Adrenal gland (tissue), 12 donors: Measurements from ENCODE around the gene OBP2B. TPM values are rescaled to one million over a fixed set of nuclear protein-coding genes. Genes with fewer than 3 reads are reported as not detected.
"Not testable (repeated sequence)": the region's sequence is repeated elsewhere in the genome, so short reads cannot be mapped to it uniquely, and the experiment has no call there.

Source experiments
- DNase-seq, 7 donors: peaks; one replicate each; pipeline ENCODE4 v3.0.0-alpha.2; 2019 to 2020
- H3K27ac ChIP-seq, 5 donors: fragments of 200-600 bp; sonication (generic) in 4 of 5; 1 replicate in 3 of 5; 2 replicates in 2 of 5; pipeline versions ENCODE4 v1.5.1 to v1.8.0; 2016 to 2020; ENCODE audit warnings: mild to moderate bottlenecking in 1 of 5
- H3K27me3 ChIP-seq: fragments of 200-600 bp; 2 replicates; pipeline ENCODE4 v1.8.0; 2021
- H3K36me3 ChIP-seq, 2 donors: fragments of 200-600 bp; replicated peaks in 1 of 2; 1 replicate in 1 of 2; 2 replicates in 1 of 2; pipeline versions ENCODE4 v1.5.1 to v1.8.0; 2018 to 2022
- H3K4me1 ChIP-seq, 2 donors: fragments of 200-600 bp; replicated peaks in 1 of 2; 1 replicate in 1 of 2; 2 replicates in 1 of 2; pipeline versions ENCODE4 v1.5.1 to v1.8.0; 2018 to 2021
- H3K4me3 ChIP-seq, 4 donors: fragments of 200-600 bp; sonication (generic) in 3 of 4; one replicate each; pipeline ENCODE4 v1.5.1; 2016 to 2018
- H3K9me3 ChIP-seq, 3 donors: fragments of 200-600 bp; sonication (generic) in 1 of 3; replicated peaks in 1 of 3; 1 replicate in 2 of 3; 2 replicates in 1 of 3; pipeline versions ENCODE4 v1.5.1 to v1.8.0; 2016 to 2021
- POLR2A ChIP-seq, 2 donors: fragments of 450-650 bp; IDR thresholded peaks; one replicate each; pipeline ENCODE4 v1.6.1; 2017; ENCODE audit warnings: antibody characterized with exemption in 2 of 2, mild to moderate bottlenecking in 2 of 2, moderate library complexity in 1 of 2
- WGBS, 4 donors: extraction: QIAGEN DNeasy Blood & Tissue Kit in 2 of 4; methylation state at CpG; one replicate each; pipeline versions ENCODE4 v1.1.5 to v1.1.7; 2013 to 2017; 5-methylcytosine and 5-hydroxymethylcytosine counted together
- intact Hi-C, 2 donors: fragments of 100-400 bp; cut with DNase I; formaldehyde crosslinking; loops; one replicate each; pipeline versions ENCODE4 v1.14.1 to v1.15.0; 2022 to 2023
- polyA plus RNA-seq, 3 donors: library from polyadenylated mRNA; stranded (reverse); fragments of 200-250 nt in 2 of 3; fragments of 350-450 nt in 1 of 3; fragmentation: Illumina TruSeq in 1 of 3; extraction: RNeasy Lipid Tissue Mini Kit (QIAGEN cat#74804) in 1 of 3; gene quantifications; one replicate each; pipeline ENCODE4 v1.2.3, GENCODE V29; 2013 to 2014
- total RNA-seq, 9 donors: library from RNA; depleted of rRNA in 4 of 9; stranded (reverse); fragments of >200 nt in 4 of 9; fragments of 120-200 nt in 1 of 9; fragmentation: NEBNext Ultra II Directional in 1 of 9; extraction: Animal tissue kit (Norgen Biotek cat#: 25700) in 1 of 9; gene quantifications; one replicate each; pipeline versions ENCODE4 v1.1.0 to v1.2.4, GENCODE V29; 2013 to 2023
- TF ChIP-seq, protein P1 (sequence below), 6 experiments: fragments of 450-650 bp in 4 of 6; fragments of 200-600 bp in 2 of 6; sonication (generic) in 1 of 6; IDR thresholded peaks; 1 replicate in 5 of 6; 2 replicates in 1 of 6; pipeline versions ENCODE4 v1.5.1 to v1.8.0; 2016 to 2021; ENCODE audit warnings: antibody characterized with exemption in 6 of 6, mild to moderate bottlenecking in 2 of 6, moderate library complexity in 1 of 6
- donor health status: healthy with polysubstance abuse.
- donor health status: Bipolar disorder and iron deficiency.
- donor health status: DM: yes; HTN: yes; CAD: no.
- donor health status: DM: no; HTN: no; CAD: no.
- donor health status: DM: no; HTN: no; CAD: no.
- donor health status: DM: yes; HTN: yes; CAD: no.

The OBP2B gene
- total and polyA plus RNA-seq, 12 donors, result 0.11 to 0.32 TPM; not detected in 10

DNA sequence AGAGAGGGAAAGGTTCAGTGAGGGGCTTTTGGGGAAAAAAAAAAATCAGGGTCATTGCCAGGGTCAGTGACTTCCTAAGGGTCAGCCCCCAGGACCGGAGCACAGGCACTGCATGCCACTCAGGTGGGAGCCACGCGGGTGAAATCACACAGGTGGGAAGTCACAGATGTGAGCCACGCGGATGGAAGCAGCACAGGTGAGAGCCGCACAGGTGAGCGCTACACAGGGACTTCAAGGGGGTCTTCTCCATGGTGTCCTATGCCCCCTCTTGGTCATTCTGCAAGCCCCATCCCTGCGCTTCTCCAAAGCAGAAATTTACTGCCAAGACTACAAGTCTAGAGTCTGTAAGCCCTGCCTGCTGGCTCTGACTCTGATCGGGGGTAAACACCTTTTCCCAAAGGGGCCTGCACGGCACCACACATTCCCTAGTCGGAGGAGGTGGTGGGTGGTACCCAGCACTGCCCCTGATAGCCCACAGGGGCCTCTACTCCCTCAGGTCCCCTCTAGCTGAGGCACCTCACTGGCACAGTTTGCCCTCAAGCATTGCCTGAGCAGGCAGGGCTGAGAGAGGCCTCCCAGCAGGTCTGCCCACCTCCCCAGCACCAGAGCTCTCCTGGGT, 18.3 kb upstream of the OBP2B start:
- Histone ChIP-seq H3K27ac (no peak overlapping the region), H3K27me3 (no peaks in the 10 kb centered on the region), H3K36me3 (no peaks in the 10 kb centered on the region), H3K9me3 (no peaks in the 10 kb centered on the region), H3K4me1 (no peaks in the 10 kb centered on the region), H3K4me3 (no peak overlapping the region)
- no peak for TF ChIP-seq POLR2A (IDR thresholded peaks at IDR 0.05)
- TF ChIP-seq, protein P1, sequence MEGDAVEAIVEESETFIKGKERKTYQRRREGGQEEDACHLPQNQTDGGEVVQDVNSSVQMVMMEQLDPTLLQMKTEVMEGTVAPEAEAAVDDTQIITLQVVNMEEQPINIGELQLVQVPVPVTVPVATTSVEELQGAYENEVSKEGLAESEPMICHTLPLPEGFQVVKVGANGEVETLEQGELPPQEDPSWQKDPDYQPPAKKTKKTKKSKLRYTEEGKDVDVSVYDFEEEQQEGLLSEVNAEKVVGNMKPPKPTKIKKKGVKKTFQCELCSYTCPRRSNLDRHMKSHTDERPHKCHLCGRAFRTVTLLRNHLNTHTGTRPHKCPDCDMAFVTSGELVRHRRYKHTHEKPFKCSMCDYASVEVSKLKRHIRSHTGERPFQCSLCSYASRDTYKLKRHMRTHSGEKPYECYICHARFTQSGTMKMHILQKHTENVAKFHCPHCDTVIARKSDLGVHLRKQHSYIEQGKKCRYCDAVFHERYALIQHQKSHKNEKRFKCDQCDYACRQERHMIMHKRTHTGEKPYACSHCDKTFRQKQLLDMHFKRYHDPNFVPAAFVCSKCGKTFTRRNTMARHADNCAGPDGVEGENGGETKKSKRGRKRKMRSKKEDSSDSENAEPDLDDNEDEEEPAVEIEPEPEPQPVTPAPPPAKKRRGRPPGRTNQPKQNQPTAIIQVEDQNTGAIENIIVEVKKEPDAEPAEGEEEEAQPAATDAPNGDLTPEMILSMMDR (IDR thresholded peaks at IDR 0.05), result no peak
- DNase-seq, result no peak
- 84 to 100% (median 87%) methylated on average over 7 to 11 of the region's 11 CpGs for WGBS, 4 donors
- intact Hi-C loops, result no loop called here

DNA sequence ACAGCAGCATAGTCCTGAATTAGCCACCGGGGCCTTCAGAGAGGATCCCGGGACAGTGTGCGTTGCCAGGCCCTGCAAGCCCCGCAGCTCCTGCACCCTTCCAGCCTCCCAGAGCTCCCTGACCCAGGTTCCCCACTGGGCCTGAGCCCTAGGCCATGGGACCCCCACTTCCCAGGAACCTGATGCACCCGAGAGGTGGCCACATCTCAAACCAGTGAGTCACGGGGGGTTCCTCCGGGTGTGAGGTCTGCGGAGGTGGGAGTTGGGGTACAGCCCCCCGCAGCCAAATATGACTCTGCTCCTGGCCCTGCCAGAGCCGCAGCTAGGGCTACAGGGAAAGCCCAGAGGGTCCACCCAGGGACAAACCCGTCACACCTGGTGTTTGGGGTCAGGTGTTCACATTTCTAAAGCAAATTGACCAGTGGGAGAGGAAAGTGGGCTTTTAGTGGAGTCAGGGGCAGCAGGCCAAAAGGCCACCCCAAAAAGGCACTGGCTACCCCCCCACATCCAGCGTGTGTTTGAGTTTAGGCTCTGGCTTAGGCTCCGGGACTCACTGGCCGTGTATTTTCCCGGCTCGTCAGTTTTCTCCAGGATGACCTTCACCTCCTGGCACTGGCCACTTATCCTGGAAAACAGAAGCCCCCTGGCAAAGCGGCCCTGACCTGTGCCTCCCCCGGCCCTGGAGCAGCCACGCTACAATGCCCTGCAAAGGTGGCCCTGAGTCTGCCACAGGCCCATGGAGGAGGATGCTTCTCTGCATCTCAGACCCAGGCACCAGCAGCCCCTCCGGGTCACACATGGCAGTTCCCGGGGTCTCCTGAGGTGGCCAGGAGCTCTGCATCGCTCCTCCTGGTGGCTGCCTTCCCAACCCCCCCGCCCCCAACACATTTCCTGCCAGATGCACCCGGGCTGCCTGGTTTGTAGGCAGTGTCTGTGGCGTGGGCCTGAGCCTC, 17.4 kb upstream of the OBP2B start:
- Histone ChIP-seq H3K27me3 (no peaks in the 10 kb centered on the region), H3K36me3 (no peaks in the 10 kb centered on the region), H3K4me1 (no peaks in the 10 kb centered on the region), H3K9me3 (no peaks in the 10 kb centered on the region), H3K4me3 (no peak overlapping the region), H3K27ac (no peak overlapping the region)
- intact Hi-C loops, result no loop called here
- DNase-seq, result no peak
- WGBS, 4 donors, result 48 to 78% (median 69%) methylated on average over 9 to 25 of the region's 25 CpGs
- TF ChIP-seq POLR2A (IDR thresholded peaks at IDR 0.05), result no peak
- TF ChIP-seq, protein P1 (IDR thresholded peaks at IDR 0.05), result no peak

DNA sequence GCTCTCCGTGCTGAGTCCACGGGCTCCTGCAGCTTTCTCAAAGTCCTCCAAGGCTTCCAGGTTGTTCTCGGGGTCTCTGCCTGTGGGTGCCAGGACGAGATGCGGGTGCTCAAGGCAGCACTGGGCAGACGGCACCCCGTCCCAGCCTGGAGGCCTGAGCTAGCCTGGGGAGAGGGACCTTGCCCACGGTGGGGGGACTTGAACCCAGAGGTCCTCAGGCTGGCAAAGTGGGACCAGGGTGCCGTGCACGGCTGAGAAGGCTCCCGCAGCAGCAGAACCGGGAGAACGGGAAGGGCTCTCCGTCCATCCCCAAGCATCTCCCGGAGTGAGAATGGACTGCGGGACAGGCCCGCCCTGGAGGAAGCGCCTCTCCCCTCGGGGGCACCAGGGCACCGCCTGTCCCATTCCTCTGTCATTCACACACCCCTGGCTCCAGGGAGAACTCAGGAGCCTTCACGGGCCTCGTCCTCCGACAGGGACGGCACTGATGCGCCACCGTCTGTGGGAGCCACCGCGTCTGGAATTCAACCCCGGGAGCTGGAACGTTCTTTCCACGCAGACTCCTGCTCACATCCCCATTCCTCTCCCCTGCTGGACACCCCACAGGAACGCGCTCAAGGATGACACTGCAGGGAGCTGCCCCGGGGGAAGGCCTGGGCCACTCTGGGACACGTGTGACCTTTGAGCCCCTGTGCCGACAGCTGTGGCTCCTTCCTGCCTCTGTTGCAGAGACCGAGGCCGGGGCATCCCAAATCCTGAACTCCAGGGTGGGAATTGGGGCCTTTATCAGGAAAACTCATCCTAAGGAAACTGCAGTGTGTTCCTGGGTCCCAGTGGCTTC, 16.3 kb upstream of the OBP2B start:
- 77 to 83% (median 80%) methylated on average over 27 to 38 of the region's 38 CpGs for WGBS, 4 donors
- TF ChIP-seq, protein P1 (IDR thresholded peaks at IDR 0.05), result no peak
- TF ChIP-seq POLR2A (IDR thresholded peaks at IDR 0.05), result no peak
- no peak overlapping the region for H3K27ac ChIP-seq
- H3K27me3 ChIP-seq, result no peaks in the 10 kb centered on the region
- no peak overlapping the region for H3K4me3 ChIP-seq
- intact Hi-C loops, result no loop called here
- DNase-seq, result peak in 1 of 7 donors; percentile 18
- no peaks in the 10 kb centered on the region for H3K4me1 ChIP-seq
- no peaks in the 10 kb centered on the region for H3K9me3 ChIP-seq
- no peaks in the 10 kb centered on the region for H3K36me3 ChIP-seq

DNA sequence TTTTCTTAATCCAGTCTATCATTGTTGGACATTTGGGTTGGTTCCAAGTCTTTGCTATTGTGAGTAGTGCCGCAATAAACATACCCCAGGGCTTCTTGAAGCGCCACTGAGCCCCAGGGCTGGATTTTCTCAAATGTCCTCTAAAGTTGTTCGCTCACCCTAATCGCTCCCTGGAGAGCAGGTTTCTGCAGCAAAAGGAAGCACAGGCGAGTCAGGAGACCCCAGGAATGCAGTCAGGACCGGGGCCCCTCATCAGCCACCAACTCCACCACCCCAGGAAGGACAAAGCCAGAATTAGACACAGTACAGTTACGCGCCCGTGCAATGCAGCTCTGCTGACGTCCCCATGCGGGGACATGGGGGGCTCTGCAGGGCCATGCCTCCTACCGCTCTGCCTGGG, 15.7 kb upstream of the OBP2B start:
- 83 to 95% (median 91%) methylated on average over 5 to 12 of the region's 12 CpGs for WGBS, 4 donors
- H3K27ac ChIP-seq, result no peak overlapping the region
- DNase-seq, result peak in 1 of 7 donors; percentile 7
- H3K4me1 ChIP-seq, result no peaks in the 10 kb centered on the region
- H3K27me3 ChIP-seq, result no peaks in the 10 kb centered on the region
- intact Hi-C loops, result no loop called here
- no peaks in the 10 kb centered on the region for H3K36me3 ChIP-seq
- no peak for TF ChIP-seq POLR2A (IDR thresholded peaks at IDR 0.05)
- TF ChIP-seq, protein P1 (IDR thresholded peaks at IDR 0.05), result no peak
- no peak overlapping the region for H3K4me3 ChIP-seq
- no peaks in the 10 kb centered on the region for H3K9me3 ChIP-seq

DNA sequence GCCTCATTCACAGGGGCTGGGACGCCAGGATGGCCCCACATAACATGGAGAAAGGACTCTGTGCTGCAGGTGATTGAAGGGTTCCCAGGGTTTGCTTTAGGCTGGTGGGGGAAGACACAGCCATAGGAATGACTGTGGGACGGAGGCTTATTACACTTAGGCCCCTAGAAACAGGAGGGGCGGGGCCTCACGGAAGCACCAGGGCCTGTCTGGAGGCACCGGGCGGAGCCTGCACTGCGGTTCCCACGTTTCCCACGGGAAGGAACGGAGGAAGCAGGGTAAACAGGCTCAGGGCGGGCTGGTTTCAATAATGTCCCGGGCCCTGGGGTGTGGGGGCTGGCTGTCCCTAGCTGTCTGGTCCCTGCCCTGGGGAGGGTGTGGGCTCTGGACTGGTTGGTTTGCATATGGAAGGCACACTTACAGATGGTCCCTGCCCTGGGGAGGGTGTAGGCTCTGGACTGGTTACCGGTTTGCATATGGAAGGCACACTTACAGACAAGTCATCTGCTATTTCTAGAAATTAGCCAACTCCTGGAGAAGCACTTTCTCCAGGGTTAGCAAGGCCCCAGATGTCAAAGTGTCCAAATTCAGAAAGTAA, 14.2 kb upstream of the OBP2B start:
- 57 to 68% (median 63%) methylated on average over 3 to 13 of the region's 13 CpGs for WGBS, 4 donors
- intact Hi-C loops, H3K4me3 ChIP-seq, H3K27me3 ChIP-seq, H3K4me1 ChIP-seq, H3K27ac ChIP-seq, H3K9me3 ChIP-seq, H3K36me3 ChIP-seq: not testable (repeated sequence)
- peak in 1 of 7 donors; percentile 9 for DNase-seq

DNA sequence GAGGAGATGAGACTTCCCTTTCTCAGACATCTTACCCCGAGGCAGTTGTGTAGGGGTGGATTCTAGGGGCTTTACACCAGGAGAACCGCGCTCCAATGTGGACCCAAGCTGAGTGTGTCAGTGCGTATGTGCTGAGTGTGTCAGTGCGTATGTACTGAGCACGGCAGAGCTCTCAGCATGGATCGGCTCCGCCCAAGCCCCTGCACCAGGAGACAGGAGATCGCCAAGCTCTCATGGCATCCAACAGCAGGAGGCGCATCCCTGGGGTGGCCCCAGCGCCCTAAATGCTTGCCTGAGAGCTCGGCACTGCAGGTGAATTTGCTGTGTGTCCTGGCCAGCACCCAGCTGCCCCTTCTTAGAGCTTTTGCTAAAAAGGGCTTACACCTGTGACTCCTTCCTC, 12.9 kb upstream of the OBP2B start:
- H3K36me3 ChIP-seq, H3K27me3 ChIP-seq, H3K27ac ChIP-seq, H3K4me1 ChIP-seq, H3K9me3 ChIP-seq, intact Hi-C loops, H3K4me3 ChIP-seq: not testable (repeated sequence)
- DNase-seq, result peak in 1 of 7 donors; percentile 11
- WGBS, 4 donors, result 77 to 85% (median 82%) methylated on average over 3 to 12 of the region's 12 CpGs
